Measurements from ENCODE around the gene LTBR.

The LTBR gene

DNA sequence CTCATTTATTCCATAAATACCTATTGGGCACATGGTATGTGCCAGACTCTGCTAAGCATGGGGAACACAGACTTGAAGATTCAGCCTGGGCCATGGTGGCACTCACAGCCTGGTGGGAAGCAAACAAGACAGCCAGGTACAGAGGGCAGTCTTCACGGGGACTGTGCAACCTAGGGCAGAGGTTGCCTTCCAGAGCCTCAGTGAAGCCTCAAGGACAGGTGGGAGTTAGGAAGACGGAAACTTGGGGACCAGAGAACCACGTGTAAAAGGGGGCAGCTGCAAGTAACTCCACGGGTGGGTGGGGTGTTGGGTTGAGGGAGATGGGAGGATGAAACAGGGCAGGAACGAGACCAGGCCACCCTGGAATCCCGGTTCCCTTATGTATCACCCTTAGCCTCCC, 980 bp upstream of the LTBR start:
- no peak for DNase-seq (ENCODE audit: low spot score)

DNA sequence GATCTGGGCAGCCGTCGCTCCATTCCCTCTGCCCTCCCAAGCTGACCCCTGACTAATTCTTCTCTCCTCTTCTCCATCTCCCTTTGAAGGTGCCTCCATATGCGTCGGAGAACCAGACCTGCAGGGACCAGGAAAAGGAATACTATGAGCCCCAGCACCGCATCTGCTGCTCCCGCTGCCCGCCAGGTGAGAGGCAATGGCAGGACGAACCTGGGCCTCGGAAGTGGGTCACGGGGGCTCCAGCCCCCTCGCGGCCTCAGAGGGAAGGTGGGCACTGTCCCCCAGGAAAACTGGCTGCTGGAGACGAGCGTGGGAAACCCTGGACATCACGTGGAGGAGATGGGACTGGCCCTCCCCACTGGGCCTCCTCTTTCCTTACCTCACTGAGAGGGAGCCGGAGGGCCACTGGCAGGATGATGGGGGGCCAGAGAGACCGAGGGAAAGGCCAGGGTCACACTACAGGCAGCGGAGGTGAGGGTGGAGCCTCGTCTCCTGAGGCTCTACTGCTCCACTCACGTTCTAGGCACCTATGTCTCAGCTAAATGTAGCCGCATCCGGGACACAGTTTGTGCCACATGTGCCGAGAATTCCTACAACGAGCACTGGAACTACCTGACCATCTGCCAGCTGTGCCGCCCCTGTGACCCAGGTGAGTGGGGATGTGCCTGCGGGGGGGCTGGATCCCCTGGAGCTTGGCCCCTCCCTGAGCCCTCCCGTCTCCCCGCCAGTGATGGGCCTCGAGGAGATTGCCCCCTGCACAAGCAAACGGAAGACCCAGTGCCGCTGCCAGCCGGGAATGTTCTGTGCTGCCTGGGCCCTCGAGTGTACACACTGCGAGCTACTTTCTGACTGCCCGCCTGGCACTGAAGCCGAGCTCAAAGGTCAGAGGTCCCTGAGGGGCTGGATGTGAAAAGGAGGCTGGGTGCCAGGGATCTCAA, 806 bp downstream of the LTBR start:
- no peak for DNase-seq (ENCODE audit: low spot score)

- DNase-seq (ENCODE audit: low spot score), result no peak
Observed at GRCh38 chr12:6386038-6386437, 2.1 kb downstream of the LTBR start.

DNA sequence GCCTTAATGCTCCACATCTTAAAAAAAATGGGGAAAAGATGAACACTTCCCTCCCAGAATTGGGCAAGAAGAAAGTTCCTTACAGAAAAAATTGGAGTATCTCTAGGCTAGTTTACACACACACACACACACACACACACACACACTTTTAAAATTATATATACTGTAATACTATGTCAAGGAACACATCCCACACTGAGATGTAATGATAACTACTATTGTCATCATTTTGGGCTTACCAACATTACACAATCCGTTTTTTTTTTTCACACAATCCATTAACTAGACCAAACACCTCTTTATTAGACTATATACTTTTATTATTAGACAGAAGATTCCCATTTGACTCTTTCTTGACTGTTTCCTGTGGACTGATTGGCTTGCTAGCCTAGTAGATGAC, 2.5 kb downstream of the LTBR start:
- DNase-seq (ENCODE audit: low spot score), result no peak

GRCh38 chr12:6387541-6387940, 3.6 kb downstream of the LTBR start:
- no peak for DNase-seq (ENCODE audit: low spot score)

DNA sequence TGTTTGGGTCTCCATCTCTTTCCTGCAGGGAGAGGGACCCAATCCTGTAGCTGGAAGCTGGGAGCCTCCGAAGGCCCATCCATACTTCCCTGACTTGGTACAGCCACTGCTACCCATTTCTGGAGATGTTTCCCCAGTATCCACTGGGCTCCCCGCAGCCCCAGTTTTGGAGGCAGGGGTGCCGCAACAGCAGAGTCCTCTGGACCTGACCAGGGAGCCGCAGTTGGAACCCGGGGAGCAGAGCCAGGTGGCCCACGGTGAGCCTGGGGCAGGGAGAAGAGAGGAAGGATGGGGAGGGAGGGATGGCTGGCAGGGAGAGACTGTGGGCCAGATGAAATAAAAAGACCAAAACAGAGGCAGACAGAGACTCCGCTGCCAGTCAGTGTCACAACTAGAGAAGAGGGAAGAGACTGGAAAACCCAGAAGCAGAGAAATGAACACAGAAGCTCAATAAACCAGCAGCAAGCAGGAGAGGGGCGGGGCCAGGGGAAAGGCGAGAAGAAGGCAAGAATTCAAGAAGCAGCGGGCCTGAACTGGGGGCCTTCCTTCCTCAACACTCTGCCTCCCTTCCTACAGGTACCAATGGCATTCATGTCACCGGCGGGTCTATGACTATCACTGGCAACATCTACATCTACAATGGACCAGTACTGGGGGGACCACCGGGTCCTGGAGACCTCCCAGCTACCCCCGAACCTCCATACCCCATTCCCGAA, 6.3 kb downstream of the LTBR start:
- DNase-seq (ENCODE audit: low spot score), result no peak

GRCh38 chr12:6391013-6391412, 7.1 kb downstream of the LTBR start:
- DNase-seq (ENCODE audit: low spot score), result no peak

DNA sequence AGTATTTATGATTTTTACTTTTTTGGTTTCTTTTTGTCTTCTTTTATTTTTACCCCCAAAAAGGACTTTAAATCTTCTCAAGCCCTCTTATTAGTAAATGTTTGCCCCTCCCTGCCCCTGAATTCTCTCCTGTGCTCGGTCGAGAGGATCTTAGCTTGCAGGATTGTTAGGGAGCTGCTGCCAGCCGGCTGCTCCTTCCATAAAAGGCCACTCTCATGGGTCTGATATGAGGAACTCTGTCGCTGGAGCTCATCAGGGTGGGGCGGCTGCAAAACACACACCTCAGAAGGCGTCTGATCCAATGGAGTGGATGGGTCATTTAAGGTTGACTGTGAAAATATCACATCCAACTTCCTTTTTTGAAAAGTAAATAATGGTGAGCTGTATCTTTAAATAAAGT, 8.5 kb downstream of the LTBR start:
- no peak for DNase-seq (ENCODE audit: low spot score)

DNA sequence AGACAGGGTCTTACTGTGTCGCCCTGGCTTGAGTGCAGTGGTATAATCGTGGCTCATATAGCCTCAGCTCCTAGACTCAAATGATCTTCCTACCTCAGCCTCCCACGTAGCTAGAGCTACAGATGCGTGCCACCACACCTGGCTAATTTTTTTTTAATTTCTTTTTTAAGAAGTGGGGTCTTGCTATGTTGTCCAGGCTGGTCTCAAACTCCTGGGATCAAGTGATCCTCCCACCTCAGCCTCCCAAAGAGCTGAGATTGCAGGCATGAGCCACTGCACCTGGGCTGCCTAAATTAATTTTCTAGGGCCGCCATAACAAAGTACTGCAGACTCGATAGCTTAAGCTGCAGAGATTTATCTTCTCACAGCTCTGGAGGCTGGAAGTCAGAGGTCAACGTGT, 9.1 kb downstream of the LTBR start:
- DNase-seq (ENCODE audit: low spot score), result no peak

DNA sequence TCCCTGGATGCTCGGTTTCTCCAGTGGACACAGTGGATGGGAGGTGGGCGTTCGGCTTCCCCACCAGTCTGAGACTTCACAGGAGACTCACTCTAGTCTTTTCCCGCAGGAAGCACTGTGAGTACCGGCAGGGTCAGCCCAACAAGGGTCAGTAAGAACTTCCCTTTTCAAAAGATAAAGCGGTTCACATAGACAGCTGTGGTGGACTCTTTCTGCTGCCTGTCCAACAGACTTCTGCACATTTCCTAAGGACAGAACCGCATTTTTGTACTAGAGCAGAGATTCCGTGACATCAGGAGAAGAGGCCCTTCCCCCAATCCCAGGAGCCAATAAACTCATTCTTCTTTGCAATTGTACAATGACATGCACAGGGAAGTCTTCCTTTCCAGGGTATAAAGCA, 10.4 kb downstream of the LTBR start:
- DNase-seq (ENCODE audit: low spot score), result no peak

DNA sequence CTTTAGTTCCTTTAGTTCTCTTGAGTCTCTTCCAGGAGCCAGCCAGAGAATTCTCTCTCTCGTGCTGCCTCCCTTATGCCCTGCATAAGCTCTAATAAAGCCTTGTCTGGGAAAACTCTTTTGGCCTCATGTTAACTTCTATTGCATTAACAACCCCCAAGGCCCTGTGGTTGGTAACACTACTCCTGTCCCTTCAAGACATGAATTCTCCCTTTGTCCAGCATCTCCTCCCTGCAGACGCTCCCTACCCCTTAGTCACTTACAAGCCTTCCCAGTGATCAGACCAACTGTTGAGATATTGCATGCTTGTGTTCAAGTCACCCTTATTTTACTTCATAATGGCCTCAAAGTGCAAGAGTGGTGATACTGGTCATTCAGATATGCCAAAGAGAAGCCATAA, 12.1 kb downstream of the LTBR start:
- DNase-seq (ENCODE audit: low spot score), result no peak

- DNase-seq (ENCODE audit: low spot score), result no peak
Observed at GRCh38 chr12:6399884-6400644, 16.1 kb downstream of the LTBR start.

DNA sequence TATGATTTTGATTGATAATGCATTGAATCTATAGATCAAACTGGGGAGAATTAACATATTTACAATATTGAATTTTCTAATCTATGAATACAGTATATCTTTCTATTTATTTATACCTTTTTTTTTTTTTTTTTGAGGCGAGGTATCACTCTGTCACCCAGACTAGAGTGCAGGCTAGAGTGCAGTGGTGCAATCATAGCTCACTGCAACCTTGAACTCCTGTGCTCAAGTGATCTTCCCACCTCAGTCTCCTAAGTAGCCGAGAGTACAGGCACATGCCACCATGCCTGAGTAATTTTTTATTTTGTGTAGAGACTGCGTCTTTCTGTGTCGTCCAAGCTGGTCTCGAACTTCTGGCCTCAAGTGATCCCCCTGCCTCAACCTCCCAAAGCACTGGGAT, 20.4 kb downstream of the LTBR start:
- DNase-seq (ENCODE audit: low spot score), result no peak

DNA sequence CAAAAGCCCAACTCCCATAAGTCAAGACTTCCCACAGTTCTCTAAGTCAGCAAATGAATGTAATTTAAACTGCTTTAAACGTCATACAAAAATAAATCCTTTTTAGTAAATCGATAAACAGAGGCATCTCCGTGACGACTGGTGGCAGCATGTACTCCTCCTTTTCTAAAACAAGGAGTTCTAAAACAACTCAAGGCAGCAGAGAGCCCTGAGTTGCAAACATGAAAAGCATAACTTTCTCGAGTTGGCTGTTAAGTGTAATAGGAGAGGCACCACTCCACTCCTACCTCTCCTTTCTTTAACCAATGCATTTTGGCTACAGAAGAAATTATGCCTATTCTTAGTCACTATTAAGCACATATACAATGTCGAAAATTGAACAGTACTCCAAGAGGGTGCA, 22.0 kb downstream of the LTBR start:
- DNase-seq (ENCODE audit: low spot score), result no peak

DNA sequence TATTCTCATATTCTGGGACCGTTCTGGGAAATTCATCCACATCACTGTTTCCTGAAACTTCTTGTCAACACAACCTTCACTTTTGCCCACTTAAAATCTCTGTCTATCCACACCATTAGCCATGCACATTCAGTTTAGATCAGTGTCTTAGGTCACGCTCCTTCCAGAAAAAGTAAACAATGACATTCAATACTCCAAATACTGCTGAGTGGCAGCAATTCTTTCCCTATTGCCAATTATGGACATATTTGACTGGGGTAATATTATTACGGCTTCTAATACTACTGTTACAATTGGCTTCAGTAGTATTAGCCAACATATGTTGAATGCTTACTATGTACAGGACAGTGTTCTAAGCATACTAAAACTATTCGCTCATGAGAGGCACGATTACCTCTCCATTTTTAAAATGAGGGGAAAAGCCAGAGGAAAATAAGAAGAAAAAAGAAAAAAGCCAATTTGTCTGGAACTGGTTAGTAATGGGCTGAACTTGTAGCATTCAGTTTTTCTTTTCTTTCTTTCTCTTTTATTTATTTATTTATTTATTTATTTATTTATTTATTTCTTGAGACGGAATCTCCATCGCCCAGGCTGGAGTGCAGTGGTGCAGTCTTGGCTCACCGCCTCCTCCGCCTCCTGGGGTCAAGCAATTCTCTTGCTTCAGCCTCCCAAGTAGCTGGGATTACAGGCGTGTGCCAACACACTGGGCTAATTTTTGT, 23.4 kb downstream of the LTBR start:
- DNase-seq (ENCODE audit: low spot score), result no peak

DNA sequence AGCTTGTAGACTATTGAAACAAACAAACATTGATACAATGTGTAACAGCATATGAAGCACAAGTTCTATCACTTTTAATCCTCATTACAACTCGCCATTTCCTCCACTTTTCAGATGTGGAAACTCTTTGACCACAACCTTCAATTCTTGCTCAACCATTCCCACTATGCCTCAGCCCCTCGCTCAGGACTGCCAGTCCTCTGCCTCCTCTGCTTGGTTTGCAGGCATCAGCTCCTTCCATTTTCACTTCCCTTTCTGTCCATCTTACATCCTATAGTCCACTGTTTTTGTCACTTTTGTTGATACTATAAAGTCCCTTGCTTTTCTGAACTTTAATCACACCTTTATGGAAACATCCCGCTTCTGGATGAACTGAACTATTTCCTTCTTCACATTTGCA, 32.6 kb downstream of the LTBR start:
- no peak for DNase-seq (ENCODE audit: low spot score)

DNA sequence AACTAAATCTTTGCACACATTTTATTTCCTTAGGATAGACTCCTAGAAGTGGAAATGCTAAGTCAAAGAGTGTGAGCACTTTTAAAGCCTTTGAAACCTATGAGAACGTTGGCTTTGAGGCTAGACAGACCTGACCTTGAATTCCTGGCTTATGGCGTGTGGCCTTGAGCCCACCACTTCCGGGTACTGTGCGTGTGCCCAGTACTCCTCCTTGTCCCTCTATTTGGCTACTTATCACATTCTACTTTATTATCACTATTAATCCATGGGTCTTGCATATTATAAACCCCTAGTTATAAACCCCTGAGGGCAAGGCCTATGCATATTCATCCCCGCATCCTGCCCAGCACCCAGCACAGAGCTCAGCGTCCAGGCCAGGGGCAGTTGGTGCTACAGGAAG, 34.8 kb downstream of the LTBR start:
- DNase-seq (ENCODE audit: low spot score), result no peak

DNA sequence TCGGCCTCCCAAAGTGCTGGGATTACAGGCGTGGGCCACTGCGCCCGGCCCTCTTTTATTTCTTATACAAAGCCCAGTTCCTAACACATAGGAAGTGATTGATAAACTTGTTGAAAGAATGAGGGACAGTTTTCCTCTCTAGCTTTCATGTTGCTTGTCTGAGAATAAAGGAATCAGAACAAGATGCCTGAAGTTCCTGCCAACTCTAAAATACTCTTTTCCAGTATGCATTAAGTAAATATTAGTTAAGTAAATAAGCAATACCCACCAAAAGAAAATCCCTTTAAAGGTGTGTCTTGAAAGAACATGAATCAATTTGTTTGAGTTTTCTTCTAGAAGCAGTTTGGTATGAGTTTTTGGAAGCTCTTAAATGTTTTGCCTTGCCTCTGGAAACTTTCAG, 36.4 kb downstream of the LTBR start:
- DNase-seq (ENCODE audit: low spot score), result no peak

- DNase-seq (ENCODE audit: low spot score), result peak; percentile 91
Observed at GRCh38 chr12:6423267-6424007, 39.5 kb downstream of the LTBR start.

DNA sequence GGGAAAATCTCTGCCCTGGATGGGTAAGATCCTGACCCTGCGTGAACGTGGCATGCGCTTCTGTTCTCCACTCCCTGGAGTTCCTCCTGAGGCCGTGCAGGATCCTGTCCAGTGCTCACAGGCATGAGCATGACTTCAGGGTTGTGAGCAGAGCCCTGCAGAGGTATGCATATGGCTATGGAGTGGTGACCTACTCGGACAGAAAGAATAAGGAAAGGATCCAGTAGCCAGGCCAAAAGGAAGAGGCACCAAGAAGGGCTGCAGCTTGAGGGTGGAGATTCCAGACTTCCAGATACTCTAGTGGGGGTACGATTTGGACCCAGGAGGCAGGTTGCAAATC, 40.0 kb downstream of the LTBR start:
- DNase-seq (ENCODE audit: low spot score), result no peak

DNA sequence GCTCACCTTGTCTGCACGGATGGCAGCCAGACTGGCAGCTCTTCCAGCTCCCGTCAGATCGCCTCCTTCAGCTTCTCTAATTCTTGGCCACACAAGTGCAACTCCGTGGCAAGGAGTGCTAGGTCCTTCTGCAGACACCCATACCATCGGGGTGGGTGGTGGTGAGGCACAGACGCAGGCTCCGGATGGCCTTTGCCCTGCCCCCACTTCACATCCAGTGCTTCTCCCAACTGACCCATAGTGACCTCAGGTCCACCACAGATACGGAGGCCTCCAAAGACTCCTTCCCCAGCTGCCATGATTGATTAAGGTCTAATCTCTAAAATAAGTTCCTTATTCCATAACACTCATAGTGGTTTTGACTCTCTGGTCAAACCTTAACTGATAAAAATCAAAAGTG, 40.9 kb downstream of the LTBR start:
- no peak for DNase-seq (ENCODE audit: low spot score)

Data from SK-N-DZ (cell line).